Mesodermal cell (in vitro differentiated cells): ENCODE data around the gene PDE3A. TPM values are rescaled to one million over a fixed set of nuclear protein-coding genes. Genes with fewer than 3 reads are reported as not detected.
"Not testable (repeated sequence)": the region's sequence is repeated elsewhere in the genome, so short reads cannot be mapped to it uniquely, and the experiment has no call there.

Source experiments
- H3K27ac ChIP-seq: 2 replicates; pipeline ENCODE4 v1.7.0; 2013; ENCODE audit warnings: mild to moderate bottlenecking, low read depth, low read length, moderate library complexity; ENCODE audit not compliant: severe bottlenecking
- H3K36me3 ChIP-seq: 2 replicates; pipeline ENCODE4 v1.7.1; 2013; ENCODE audit warnings: mild to moderate bottlenecking, low read length, moderate library complexity; ENCODE audit not compliant: control insufficient read depth, insufficient read depth
- H3K4me1 ChIP-seq: one replicate; pipeline ENCODE4 v1.7.1; 2013; ENCODE audit warnings: mild to moderate bottlenecking, low read length; ENCODE audit not compliant: insufficient read depth, control insufficient read depth, poor library complexity, severe bottlenecking
- H3K4me3 ChIP-seq: 2 replicates; pipeline ENCODE4 v1.7.0; 2013; ENCODE audit warnings: low read length, control low read depth, mild to moderate bottlenecking; ENCODE audit not compliant: insufficient read depth, poor library complexity, severe bottlenecking; ENCODE audit errors: extremely low read depth
- H3K9me3 ChIP-seq: 2 replicates; pipeline ENCODE4 v1.7.1; 2013; ENCODE audit warnings: mild to moderate bottlenecking, low read length, moderate library complexity; ENCODE audit not compliant: control insufficient read depth
- WGBS, 2 experiments: methylation state at CpG; one replicate each; pipeline ENCODE4 v1.1.5; 2013; ENCODE audit warnings: missing lambda C conversion rate in 2 of 2; ENCODE audit not compliant: insufficient coverage in 2 of 2; 5-methylcytosine and 5-hydroxymethylcytosine counted together
- polyA plus RNA-seq, 2 experiments: library from polyadenylated mRNA; stranded (reverse); fragments of 50-300 nt; gene quantifications; one replicate each; pipeline ENCODE4 v1.2.3, GENCODE V29; 2013

Gene PDE3A
- polyA plus RNA-seq (2013, experiment 1 of 2): 15.1 TPM
- 15.6 TPM for polyA plus RNA-seq (2013, experiment 2 of 2)

DNA sequence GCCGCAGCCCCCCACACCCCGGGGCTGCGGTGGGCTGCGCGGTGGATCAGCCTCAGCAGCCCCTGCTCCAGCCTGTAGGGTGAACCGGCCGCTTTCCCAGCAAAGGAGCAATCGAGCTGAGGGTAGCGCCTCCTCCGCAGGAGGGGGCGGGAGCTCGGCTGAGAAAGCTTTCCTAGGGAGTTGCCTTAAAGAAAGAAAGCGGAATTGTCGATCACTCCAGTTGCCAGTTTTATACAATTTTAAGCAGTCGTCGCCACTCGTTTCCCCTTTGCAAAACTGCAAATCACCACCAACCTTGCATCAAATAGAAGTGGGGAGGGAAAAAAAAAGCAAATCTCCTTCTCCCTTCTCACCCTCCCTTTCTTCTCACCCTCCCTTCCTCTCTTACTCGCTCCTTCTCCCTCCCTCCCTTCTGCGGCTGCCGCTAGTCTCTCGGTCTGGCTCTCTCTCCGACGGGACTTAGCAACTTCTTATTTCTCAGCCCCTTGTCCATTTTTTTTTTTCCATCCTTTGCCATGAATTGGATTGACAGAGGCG is at the start of gene PDE3A:
TSS of gene PDE3A (plus strand) at position 424 of the 537 bp plus-strand sequence. CDS start 748 bp downstream, outside the sequence.
- Histone ChIP-seq H3K4me1 (no peaks in the 10 kb centered on the region), H3K9me3 (no peaks in the 10 kb centered on the region), H3K36me3 (no peaks in the 10 kb centered on the region), H3K4me3 (peak within 1 kb of the TSS; percentile 61), H3K27ac (peak within 1 kb of the TSS; percentile 77)
- WGBS, 2 experiments: 0 to 2% methylated on average over 11 to 13 of the region's 24 CpGs

- no peaks in the 10 kb centered on the region for H3K4me1 ChIP-seq
- 84 to 100% methylated on average over 2 to 3 of the region's 4 CpGs for WGBS, 2 experiments
- H3K4me3 ChIP-seq: no peak overlapping the region
- no peaks in the 10 kb centered on the region for H3K36me3 ChIP-seq
- peak overlapping the region; percentile 30 for H3K27ac ChIP-seq
- no peaks in the 10 kb centered on the region for H3K9me3 ChIP-seq
Measured at GRCh38 chr12:20319366-20319765, 49.0 kb upstream of the PDE3A start.

DNA sequence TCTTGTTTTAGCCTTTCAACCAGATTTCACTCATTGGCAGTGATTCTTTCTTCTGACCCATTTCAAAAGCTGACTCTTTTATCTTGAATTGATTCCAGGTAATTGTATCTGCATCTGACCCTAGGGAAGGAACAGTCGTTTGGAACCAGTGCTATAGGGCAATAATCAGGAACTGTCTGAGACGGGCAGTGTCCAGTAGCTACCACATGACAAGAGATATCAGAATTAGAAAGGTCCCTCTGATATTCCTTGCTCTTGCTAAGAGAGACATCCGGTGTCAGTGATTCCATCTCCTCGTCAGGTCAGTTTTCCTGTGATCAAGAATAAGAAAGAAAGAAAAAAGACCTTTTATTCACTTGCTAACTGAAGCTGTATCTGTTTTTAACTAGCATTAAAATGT is 47.8 kb upstream of the PDE3A start:
- Histone ChIP-seq H3K4me3 (no peak overlapping the region), H3K4me1 (no peaks in the 10 kb centered on the region)
- WGBS, 2 experiments: 80 to 91% methylated on average over 2 to 3 of the region's 4 CpGs

DNA sequence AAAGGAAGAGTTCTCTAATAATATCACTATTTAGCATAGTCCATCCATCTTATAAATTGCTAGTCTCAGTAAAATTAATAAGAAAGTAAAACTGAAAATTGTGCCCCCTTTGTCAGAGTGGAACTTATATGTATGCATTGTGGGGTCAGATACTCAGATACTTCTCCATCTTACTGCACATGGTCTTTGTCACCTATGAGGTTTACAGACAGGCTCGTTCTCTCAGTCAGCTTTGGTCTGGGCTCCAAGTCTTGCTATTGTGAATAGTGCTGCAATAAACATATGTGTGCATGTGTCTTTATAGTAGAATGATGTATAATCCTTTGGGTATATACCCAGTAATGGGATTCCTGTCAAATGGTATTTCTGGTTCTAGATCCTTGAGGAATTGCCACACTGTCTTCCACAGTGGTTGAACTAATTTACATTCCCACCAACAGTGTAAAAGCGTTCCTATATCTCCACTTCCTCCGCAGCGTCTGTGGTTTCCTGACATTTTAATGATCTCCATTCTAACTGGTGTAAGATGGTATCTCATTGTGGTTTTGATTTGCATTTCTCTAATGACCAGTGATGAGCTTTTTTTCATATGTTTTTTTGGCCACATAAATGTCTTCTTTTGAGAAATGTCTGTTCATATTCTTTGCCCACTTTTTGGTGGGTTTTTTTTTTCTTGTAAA is 37.4 kb upstream of the PDE3A start:
- not testable (repeated sequence) for H3K36me3 ChIP-seq, H3K27ac ChIP-seq, H3K9me3 ChIP-seq, H3K4me1 ChIP-seq, H3K4me3 ChIP-seq
- no CpG with 5 or more reads among the region's 4 CpGs for WGBS, 2 experiments

More for the DNA sequence above, 47.8 kb upstream of the PDE3A start:
- Histone ChIP-seq H3K36me3 (no peaks in the 10 kb centered on the region), H3K9me3 (no peaks in the 10 kb centered on the region), H3K27ac (no peak overlapping the region)

DNA sequence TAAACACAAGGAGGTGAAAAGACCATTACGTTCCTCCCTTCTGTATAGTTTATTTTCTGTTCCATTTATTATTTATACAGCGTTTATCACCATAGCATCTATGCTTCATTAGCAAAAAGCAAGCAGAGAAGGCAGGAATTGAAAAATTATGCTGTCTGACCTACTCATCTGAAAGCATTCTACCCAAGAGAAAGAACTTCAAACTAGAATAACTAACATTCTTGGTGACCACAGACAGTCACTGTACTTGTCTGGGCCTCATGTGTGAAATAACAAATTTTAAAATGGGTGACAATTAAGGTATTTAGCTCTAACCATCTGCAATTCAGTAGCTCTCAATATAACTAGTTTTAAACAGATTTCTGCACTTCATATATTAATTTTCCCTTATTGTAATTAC is 29.3 kb upstream of the PDE3A start:
- H3K36me3 ChIP-seq: no peaks in the 10 kb centered on the region
- WGBS, 2 experiments: 83% methylated on average over 1 of the region's 2 CpGs; no CpG with 5 or more reads in 1 of the 2 experiments
- no peak overlapping the region for H3K4me3 ChIP-seq
- H3K9me3 ChIP-seq: peaks cover 8% of the 10 kb centered on the region
- H3K4me1 ChIP-seq: no peaks in the 10 kb centered on the region
- no peak overlapping the region for H3K27ac ChIP-seq

- Histone ChIP-seq H3K36me3 (no peaks in the 10 kb centered on the region), H3K4me1 (no peaks in the 10 kb centered on the region), H3K9me3 (peaks cover under 1% of the 10 kb centered on the region), H3K27ac (no peak overlapping the region), H3K4me3 (no peak overlapping the region)
- WGBS, 2 experiments: 94 to 96% methylated on average over 2 of the region's 3 CpGs
Measured at GRCh38 chr12:20342111-20342510, 26.2 kb upstream of the PDE3A start.

- Histone ChIP-seq H3K4me1 (no peaks in the 10 kb centered on the region), H3K36me3 (no peaks in the 10 kb centered on the region), H3K4me3 (no peak overlapping the region), H3K27ac (no peak overlapping the region), H3K9me3 (no peaks in the 10 kb centered on the region)
- WGBS, 2 experiments: 57 to 60% methylated on average over 3 of the region's 3 CpGs
Measured at GRCh38 chr12:20345866-20346265, 22.5 kb upstream of the PDE3A start.

DNA sequence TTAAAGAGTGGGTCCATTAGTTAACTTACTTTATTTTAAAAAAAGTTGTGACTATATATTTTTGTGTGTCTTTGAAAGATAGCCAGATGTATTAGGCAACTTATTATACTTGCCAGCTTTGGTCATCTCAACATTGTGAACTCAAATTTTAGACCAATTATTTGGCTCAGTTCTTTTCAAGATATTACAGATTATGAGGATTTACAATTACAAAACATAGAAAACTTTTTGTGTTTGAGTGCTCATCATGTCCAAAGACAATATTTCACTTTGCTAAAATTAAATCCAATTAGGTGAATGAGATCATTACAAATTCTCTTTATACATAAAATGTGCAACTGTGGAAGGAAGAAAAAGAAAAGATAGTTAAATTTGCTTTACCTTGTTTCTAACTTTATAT is 18.3 kb upstream of the PDE3A start:
- no peak overlapping the region for H3K4me3 ChIP-seq
- H3K9me3 ChIP-seq: no peaks in the 10 kb centered on the region
- no peaks in the 10 kb centered on the region for H3K4me1 ChIP-seq
- no peak overlapping the region for H3K27ac ChIP-seq
- no peaks in the 10 kb centered on the region for H3K36me3 ChIP-seq

GRCh38 chr12:20350495-20350894 is 17.8 kb upstream of the PDE3A start:
- H3K4me1 ChIP-seq: no peaks in the 10 kb centered on the region
- 64% methylated on average over 1 of the region's 5 CpGs; no CpG with 5 or more reads in 1 of the 2 experiments for WGBS, 2 experiments
- no peaks in the 10 kb centered on the region for H3K36me3 ChIP-seq
- H3K27ac ChIP-seq: no peak overlapping the region
- no peaks in the 10 kb centered on the region for H3K9me3 ChIP-seq
- H3K4me3 ChIP-seq: no peak overlapping the region

DNA sequence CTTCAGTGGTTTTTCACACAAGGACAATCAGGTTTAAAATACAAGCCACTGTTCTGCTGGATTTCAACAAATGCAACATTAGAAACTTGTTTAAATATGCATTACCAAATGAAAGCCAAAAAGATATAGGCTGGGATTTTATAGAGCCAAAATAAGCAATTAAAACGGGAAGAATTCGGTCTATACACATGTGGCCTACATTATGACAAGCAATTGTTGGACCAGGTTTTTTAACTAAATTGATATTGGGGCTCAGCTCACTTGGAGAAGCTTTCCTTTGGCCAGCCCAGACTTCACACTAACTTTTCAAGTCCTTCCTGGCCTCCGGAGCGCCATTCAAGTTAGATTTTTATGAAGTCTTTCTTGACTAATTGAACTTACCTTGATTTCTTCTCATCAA is 16.9 kb upstream of the PDE3A start:
- H3K9me3 ChIP-seq: no peaks in the 10 kb centered on the region
- no peaks in the 10 kb centered on the region for H3K4me1 ChIP-seq
- no peak overlapping the region for H3K4me3 ChIP-seq
- WGBS, 2 experiments: 94 to 100% methylated on average over 4 of the region's 4 CpGs
- no peaks in the 10 kb centered on the region for H3K36me3 ChIP-seq
- no peak overlapping the region for H3K27ac ChIP-seq

DNA sequence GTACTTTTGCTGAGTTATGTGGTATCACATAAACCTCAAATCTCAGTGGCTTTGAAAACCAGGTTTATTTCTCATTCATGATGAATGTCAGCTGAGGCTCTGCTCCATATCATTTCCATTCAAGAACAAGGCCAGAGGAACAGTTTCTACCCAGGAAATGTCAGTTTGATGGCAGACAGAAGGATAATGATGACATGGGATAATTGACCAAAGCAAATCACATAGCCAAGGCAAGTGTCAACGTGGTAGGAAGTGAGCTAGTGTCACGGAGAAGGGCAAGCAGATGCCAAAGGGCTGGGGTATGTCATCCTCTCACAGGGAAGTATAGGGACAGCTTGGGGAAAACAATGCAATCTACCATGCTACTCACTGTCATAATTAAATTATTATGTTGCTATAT is 12.3 kb upstream of the PDE3A start:
- 57% methylated on average over 1 of the region's 2 CpGs; no CpG with 5 or more reads in 1 of the 2 experiments for WGBS, 2 experiments
- H3K4me1 ChIP-seq: no peaks in the 10 kb centered on the region
- H3K36me3 ChIP-seq: no peaks in the 10 kb centered on the region
- H3K27ac ChIP-seq: no peak overlapping the region
- H3K9me3 ChIP-seq: no peaks in the 10 kb centered on the region
- no peak overlapping the region for H3K4me3 ChIP-seq
